ENCODE data around the gene GPRC5A. TPM values are rescaled to one million over a fixed set of nuclear protein-coding genes. Genes with fewer than 3 reads are reported as not detected.
A peak's percentile ranks its signal among the peaks of the same experiment; 100 is the strongest.

Gene GPRC5A
- total and polyA plus RNA-seq, 2 donors (not counting 1 experiment from before 2014, with no cell fraction given) = 4.8 to 46.8 TPM

DNA sequence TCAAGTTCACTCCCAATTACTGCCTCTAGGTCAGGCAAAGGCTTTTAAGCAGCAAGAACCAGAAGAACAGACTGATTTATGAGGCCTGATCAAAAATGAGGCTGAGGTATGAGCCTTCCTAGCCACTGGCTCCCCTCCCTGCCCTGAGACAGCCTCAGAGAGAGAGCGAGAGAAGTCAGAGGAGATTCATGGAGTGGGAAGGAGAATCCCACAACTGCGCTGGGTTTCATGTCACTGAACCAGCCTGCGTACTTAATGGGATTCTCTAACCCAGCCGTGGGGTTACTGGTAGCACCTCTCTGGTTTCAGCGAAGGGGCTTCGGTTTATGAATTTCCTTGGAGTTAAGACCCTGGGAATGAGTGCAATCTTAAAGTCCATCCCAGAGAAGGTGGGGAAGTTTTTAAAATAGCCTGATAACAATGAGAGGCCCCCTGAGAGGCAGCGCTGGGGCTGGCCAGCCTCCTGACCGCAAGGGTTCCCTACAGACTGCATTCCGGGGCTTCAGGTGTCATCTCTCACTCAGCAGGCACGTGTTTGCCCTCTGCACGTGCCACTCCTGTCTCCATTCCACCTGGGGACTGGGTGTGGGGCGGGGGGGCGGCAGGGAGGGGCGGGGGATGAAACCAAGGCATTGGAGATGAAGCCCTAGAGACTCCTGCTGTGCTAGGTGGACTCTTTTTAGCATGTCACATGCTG is 6.1 kb upstream of the GPRC5A start:
- H3K79me2 ChIP-seq (ENCODE audit: control insufficient read depth, insufficient read depth, low read length) = no peaks in the 10 kb centered on the region
- no peaks in the 10 kb centered on the region for H3K36me3 ChIP-seq (ENCODE audit: control insufficient read depth, insufficient read depth, low read length)
- H4K20me1 ChIP-seq (ENCODE audit: control insufficient read depth, extremely low read depth, insufficient read depth, low read length) = no peaks in the 10 kb centered on the region
- H3K27me3 ChIP-seq (ENCODE audit: control insufficient read depth, insufficient read depth, low read length) = no peaks in the 10 kb centered on the region
- no peak overlapping the region for H3K27ac ChIP-seq (ENCODE audit: insufficient read depth, low read length)
- H3K4me3 ChIP-seq (replicated peaks in 1 of 4; ENCODE audit: control extremely low read depth in 1 of 4, insufficient read depth in 1 of 4, low read depth in 3 of 4, low read length in 4 of 4) = no peak overlapping the region
- no peak overlapping the region for H3K9ac ChIP-seq (ENCODE audit: insufficient read depth, low read length)
- peaks cover 2% of the 10 kb centered on the region for H3K4me1 ChIP-seq (ENCODE audit: control insufficient read depth, extremely low read depth, insufficient read depth, low read length)
- peak in 1 of 2 donors; percentile 41 for DNase-seq (ENCODE audit: low read depth in 2 of 2)
- H3K4me2 ChIP-seq (ENCODE audit: extremely low read depth, insufficient read depth, low read length) = no peak overlapping the region
- peak overlapping the region; percentile 23 for H2AFZ ChIP-seq (ENCODE audit: low read length)
- H3K9me3 ChIP-seq (ENCODE audit: control insufficient read depth, insufficient read depth, low read depth, low read length) = no peaks in the 10 kb centered on the region
- TF ChIP-seq EZH2 (IDR thresholded peaks at IDR 0.05; ENCODE audit: low read length, missing control alignments) = no peak

DNA sequence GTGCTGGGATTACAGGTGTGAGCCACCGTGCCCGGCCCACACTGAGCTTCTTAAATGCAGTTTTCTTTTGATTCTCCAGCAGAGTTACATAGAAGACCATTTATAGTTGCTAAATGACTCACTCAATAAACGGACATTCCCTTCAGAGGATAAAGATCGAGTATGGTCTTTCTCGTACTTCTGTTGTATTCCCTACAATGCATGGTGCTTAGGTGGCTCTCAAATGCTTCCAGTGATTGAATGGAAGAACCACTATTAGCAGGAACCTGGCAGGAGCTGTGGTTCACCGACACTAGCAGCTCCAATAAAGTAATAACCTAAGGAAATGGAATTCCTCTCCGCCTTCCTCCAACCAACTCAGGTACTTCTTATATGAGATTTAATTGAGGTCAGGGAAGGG is 3.9 kb upstream of the GPRC5A start:
- no peak for DNase-seq (ENCODE audit: low read depth in 2 of 2)
- Histone ChIP-seq H3K27me3 (ENCODE audit: control insufficient read depth, insufficient read depth, low read length) (no peaks in the 10 kb centered on the region), H3K36me3 (ENCODE audit: control insufficient read depth, insufficient read depth, low read length) (no peaks in the 10 kb centered on the region), H3K4me3 (replicated peaks in 1 of 4; ENCODE audit: control extremely low read depth in 1 of 4, insufficient read depth in 1 of 4, low read depth in 3 of 4, low read length in 4 of 4) (no peak overlapping the region), H4K20me1 (ENCODE audit: control insufficient read depth, extremely low read depth, insufficient read depth, low read length) (no peaks in the 10 kb centered on the region), H3K4me1 (ENCODE audit: control insufficient read depth, extremely low read depth, insufficient read depth, low read length) (peaks cover 6% of the 10 kb centered on the region), H3K9me3 (ENCODE audit: control insufficient read depth, insufficient read depth, low read depth, low read length) (no peaks in the 10 kb centered on the region), H3K9ac (ENCODE audit: insufficient read depth, low read length) (no peak overlapping the region), H3K79me2 (ENCODE audit: control insufficient read depth, insufficient read depth, low read length) (peaks cover 2% of the 10 kb centered on the region), H3K4me2 (ENCODE audit: extremely low read depth, insufficient read depth, low read length) (no peak overlapping the region), H2AFZ (ENCODE audit: low read length) (no peak overlapping the region), H3K27ac (ENCODE audit: insufficient read depth, low read length) (no peak overlapping the region)
- no peak for TF ChIP-seq EZH2 (IDR thresholded peaks at IDR 0.05; ENCODE audit: low read length, missing control alignments)
- TF ChIP-seq, protein P1, sequence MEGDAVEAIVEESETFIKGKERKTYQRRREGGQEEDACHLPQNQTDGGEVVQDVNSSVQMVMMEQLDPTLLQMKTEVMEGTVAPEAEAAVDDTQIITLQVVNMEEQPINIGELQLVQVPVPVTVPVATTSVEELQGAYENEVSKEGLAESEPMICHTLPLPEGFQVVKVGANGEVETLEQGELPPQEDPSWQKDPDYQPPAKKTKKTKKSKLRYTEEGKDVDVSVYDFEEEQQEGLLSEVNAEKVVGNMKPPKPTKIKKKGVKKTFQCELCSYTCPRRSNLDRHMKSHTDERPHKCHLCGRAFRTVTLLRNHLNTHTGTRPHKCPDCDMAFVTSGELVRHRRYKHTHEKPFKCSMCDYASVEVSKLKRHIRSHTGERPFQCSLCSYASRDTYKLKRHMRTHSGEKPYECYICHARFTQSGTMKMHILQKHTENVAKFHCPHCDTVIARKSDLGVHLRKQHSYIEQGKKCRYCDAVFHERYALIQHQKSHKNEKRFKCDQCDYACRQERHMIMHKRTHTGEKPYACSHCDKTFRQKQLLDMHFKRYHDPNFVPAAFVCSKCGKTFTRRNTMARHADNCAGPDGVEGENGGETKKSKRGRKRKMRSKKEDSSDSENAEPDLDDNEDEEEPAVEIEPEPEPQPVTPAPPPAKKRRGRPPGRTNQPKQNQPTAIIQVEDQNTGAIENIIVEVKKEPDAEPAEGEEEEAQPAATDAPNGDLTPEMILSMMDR (conservative IDR thresholded peaks at IDR 0.05 in 1 of 2, IDR thresholded peaks at IDR 0.05 in 1 of 2; ENCODE audit: low read depth in 1 of 2, low read length in 2 of 2) = no peak

DNA sequence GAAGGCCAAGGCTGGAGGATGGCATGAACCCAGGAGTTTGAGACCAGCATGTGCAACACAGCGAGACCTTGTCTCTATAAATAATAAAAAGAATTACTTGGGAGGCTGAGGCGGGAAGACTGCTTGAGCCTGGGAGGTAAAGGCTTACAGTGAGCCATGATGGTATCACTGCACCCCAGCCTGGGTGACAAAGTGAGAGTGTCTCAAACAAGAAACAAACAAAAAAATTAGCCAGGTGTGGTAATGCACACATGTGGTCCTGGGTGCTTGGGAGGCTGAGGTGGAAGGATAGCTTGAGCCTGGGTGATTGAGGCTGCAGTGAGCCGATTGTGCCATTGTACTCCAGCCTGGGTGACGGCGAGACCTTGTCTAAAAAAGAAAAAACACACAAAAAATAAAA is 1.7 kb upstream of the GPRC5A start:
- H3K9ac ChIP-seq (ENCODE audit: insufficient read depth, low read length) = no peak overlapping the region
- DNase-seq (ENCODE audit: low read depth in 2 of 2) = no peak
- no peak overlapping the region for H3K4me2 ChIP-seq (ENCODE audit: extremely low read depth, insufficient read depth, low read length)
- no peak for TF ChIP-seq EZH2 (IDR thresholded peaks at IDR 0.05; ENCODE audit: low read length, missing control alignments)
- TF ChIP-seq, protein P1 (conservative IDR thresholded peaks at IDR 0.05 in 1 of 2, IDR thresholded peaks at IDR 0.05 in 1 of 2; ENCODE audit: low read depth in 1 of 2, low read length in 2 of 2) = no peak
- H3K9me3 ChIP-seq (ENCODE audit: control insufficient read depth, insufficient read depth, low read depth, low read length) = no peaks in the 10 kb centered on the region
- H3K4me3 ChIP-seq (replicated peaks in 1 of 4; ENCODE audit: control extremely low read depth in 1 of 4, insufficient read depth in 1 of 4, low read depth in 3 of 4, low read length in 4 of 4) = no peak overlapping the region
- no peak overlapping the region for H3K27ac ChIP-seq (ENCODE audit: insufficient read depth, low read length)
- no peaks in the 10 kb centered on the region for H3K27me3 ChIP-seq (ENCODE audit: control insufficient read depth, insufficient read depth, low read length)
- no peaks in the 10 kb centered on the region for H3K36me3 ChIP-seq (ENCODE audit: control insufficient read depth, insufficient read depth, low read length)
- peaks cover 16% of the 10 kb centered on the region for H3K79me2 ChIP-seq (ENCODE audit: control insufficient read depth, insufficient read depth, low read length)
- no peaks in the 10 kb centered on the region for H4K20me1 ChIP-seq (ENCODE audit: control insufficient read depth, extremely low read depth, insufficient read depth, low read length)
- peaks cover 7% of the 10 kb centered on the region for H3K4me1 ChIP-seq (ENCODE audit: control insufficient read depth, extremely low read depth, insufficient read depth, low read length)
- H2AFZ ChIP-seq (ENCODE audit: low read length) = no peak overlapping the region
